ENCODE data around the gene RASGRF2. TPM values are rescaled to one million over a fixed set of nuclear protein-coding genes. Genes with fewer than 3 reads are reported as not detected.
"Not testable (repeated sequence)": the region's sequence is repeated elsewhere in the genome, so short reads cannot be mapped to it uniquely, and the experiment has no call there.

RASGRF2 gene
- total RNA-seq, 1 experiment from 2014 or later, result 1.1 TPM

GRCh38 chr5:81239613-81240012 lies 279.4 kb downstream of the RASGRF2 start:
- no peak for DNase-seq (ENCODE audit: low read depth)

DNA sequence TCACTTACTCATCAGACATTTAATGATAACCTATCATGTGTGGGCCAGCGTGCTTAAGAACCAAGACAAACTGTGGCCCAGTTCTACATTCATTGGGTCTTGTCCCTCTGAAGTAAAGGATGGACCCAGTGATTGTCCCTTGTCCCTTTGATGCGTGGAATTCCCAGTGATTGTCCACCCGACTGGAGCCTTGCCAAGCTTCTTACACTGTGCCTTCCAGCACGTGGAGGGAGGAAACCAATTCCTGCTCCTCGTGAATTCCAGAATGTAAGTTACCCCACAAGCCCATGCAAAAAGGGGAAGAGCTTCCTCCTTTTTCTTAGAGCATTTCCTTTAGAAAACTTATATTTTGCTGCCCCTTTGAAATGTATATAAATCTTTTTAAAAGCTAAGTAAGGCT lies 280.8 kb downstream of the RASGRF2 start:
- no peak for DNase-seq (ENCODE audit: low read depth)

GRCh38 chr5:81241961-81242648 lies 281.9 kb downstream of the RASGRF2 start:
- no peak for DNase-seq (ENCODE audit: low read depth)

GRCh38 chr5:81242906-81243436 lies 282.8 kb downstream of the RASGRF2 start:
- DNase-seq (ENCODE audit: low read depth), result no peak

DNA sequence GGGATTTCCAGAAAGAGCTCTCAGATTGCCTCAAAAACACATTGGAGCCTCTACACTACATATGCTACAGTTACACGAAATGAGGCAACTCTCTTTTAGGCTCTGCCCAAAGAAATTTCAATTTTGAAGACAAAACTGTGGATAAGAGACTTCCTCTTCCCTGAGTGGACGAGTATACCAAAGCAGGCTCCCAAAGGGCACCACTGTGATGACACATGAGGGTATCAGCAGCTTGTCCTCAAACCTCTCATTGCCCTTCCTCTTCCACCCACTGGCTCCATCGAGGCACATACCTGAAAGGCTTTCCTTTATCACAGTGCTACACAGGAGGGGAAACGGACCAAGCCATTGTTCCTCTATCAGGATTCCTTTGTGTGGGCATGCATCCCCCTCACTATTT lies 284.3 kb downstream of the RASGRF2 start:
- no peak for DNase-seq (ENCODE audit: low read depth)

GRCh38 chr5:81245871-81246235 lies 285.7 kb downstream of the RASGRF2 start:
- no peak for DNase-seq (ENCODE audit: low read depth)

- DNase-seq (ENCODE audit: low read depth), result no peak
Measured at GRCh38 chr5:81246697-81247096, 286.5 kb downstream of the RASGRF2 start.

DNA sequence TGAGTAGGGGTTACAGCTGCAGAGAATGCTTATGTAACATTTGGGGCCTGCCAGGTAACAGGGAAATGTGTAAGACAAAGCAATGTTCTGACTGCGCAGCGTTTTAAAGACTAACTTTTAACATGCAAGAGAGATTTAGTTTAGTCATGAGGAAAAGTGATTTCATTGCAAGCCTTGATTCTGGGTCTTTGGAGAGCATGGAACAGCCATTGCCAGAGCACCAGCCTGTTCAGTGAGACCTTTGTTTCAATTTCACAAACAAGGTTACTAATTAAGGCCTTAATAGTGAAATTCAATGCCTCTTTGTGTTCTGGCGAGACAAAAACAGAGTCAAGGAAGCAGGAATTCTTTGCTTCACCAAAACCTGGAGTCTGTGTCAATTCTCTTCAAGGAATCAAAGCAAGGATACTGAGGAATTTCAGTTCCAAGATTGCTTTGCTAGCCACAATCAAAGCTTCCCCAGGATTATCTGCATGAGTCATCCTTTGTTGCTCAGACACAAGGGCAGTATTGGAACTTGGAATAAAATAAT lies 287.3 kb downstream of the RASGRF2 start:
- no peak for DNase-seq (ENCODE audit: low read depth)

DNA sequence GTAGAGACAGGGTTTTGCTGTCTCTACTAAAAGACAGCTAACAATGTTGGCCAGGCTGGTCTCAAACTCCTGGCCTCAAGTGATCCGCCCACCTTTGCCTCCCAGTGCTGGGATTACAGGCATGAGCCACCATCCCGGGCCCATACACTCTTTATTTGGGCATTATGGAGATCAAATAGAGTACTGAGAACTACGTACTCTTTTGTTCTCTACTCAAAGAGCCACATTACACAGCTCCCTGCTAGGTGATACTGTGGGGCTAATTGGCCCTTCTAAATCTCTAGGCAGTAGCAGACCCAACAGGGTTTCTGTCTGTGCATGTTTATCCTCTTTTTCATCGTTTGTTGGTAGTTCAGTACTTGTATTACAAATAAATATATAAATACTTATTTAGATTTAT lies 289.1 kb downstream of the RASGRF2 start:
- no peak for DNase-seq (ENCODE audit: low read depth)

GRCh38 chr5:81250004-81250403 lies 289.8 kb downstream of the RASGRF2 start:
- no peak for DNase-seq (ENCODE audit: low read depth)

GRCh38 chr5:81251922-81252321 lies 291.8 kb downstream of the RASGRF2 start:
- DNase-seq (ENCODE audit: low read depth), result no peak

DNA sequence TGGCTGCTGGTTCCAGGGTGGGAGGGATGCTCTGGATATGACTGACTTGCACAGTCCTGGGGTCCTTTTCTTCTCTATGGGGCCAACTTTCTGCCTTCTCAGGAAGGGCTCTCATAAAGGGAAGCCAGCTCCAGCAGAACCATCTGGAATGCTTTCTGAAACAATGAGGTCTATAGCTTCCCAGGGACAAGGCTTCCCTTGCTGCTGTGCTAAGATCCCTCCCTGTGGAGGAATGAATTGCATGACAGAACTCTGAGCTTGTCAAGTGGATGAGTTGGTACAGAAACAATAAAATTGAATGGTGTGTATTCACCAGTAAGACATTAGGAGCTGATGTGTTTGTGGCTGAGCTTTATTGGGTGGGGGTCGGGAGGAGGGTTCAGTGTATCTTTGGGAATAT lies 292.7 kb downstream of the RASGRF2 start:
- no peak for DNase-seq (ENCODE audit: low read depth)

GRCh38 chr5:81253875-81254274 lies 293.7 kb downstream of the RASGRF2 start:
- no peak for DNase-seq (ENCODE audit: low read depth)

- no peak for DNase-seq (ENCODE audit: low read depth)
Measured at GRCh38 chr5:81254886-81255559, 294.9 kb downstream of the RASGRF2 start.

DNA sequence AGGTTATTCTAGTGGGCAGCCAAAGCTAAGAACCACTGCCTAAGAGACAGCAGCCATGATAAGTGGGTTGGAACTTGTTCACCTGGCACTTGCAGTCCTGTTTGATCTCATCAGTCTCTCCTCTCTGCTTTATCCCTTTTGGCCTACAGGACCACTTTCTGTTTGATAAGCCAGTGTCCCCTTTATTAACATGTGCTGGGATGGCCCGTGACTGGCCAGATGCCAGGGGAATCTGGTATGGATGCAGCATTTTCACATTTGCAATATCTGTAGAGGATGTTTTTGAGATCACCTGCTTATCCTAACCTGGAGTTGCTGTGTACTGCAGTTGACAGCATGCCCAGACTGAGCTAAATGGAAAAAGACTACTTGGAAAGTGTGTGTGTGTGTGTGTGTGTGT lies 296.6 kb downstream of the RASGRF2 start:
- no peak for DNase-seq (ENCODE audit: low read depth)

DNA sequence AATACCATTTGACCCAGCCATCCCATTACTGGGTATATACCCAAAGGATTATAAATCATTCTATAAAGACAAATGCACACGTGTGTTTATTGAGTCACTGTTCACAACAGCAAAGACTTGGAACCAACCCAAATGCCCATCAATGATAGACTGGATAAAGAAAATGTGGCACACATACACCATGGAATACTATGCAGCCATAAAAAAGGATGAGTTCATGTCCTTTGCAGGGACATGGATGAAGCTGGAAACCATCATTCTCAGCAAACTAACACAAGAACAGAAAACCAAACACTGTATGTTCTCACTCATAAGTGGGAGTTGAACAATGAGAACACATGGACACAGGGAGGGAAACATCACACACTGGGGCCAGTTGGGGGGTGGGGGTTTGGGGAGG lies 302.6 kb downstream of the RASGRF2 start:
- not testable (repeated sequence) for DNase-seq (ENCODE audit: low read depth)

DNA sequence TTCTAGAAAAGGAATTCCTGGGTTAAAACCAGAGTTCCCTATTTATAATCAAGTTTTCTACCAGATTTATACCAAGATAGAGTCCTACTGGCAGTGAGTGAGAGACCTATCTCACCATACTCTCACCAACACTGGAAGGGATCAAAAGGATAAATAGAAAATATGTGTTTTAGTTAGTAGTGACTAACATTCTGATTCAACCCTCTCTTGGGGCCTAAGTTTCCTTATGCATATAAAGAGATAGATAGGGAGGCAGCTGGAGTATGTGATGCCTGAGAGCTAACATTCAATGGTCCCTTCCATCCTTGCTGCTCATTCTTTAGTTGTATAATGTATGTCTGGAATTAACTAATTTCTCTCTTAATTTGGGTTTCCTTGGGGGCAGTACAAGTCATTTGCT lies 304.9 kb downstream of the RASGRF2 start:
- no peak for DNase-seq (ENCODE audit: low read depth)

GRCh38 chr5:81268521-81269196 lies 308.5 kb downstream of the RASGRF2 start:
- peak; percentile 33 for DNase-seq (ENCODE audit: low read depth)

DNA sequence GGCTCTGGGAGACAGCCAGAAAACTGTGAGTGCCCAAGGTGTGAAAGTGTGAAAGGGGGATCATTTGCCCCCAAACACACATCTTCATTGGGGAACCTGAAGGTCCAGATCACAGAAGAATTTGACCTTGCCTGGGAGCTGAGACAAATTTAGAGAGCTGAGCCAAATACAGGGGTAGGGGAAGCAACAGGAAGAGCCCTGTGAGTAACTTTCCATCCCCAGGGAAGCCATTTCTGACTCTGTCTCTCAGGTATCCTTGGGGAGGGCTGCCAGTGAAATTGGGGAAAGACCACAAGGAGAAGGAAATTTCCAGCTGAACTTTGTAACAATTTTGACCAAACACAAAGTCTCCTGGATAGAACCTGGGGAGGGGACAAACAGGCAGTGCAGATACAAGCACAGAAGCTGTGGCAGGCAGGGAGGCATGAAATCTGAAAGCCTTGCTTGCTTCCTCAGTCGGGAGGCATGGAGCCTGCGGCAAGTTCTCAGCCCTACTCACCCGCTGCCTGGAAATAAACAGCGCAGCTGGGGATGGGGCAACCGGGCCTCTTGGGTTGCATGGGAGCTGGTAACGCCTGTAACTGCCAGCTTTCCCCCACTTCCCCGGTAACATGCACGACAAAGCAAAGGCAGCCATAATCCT lies 309.7 kb downstream of the RASGRF2 start:
- DNase-seq (ENCODE audit: low read depth), result no peak

GRCh38 chr5:81270394-81271027 lies 310.3 kb downstream of the RASGRF2 start:
- not testable (repeated sequence) for DNase-seq (ENCODE audit: low read depth)

All from Daoy (cell line).